Stomach smooth muscle (tissue), 2 donors: ENCODE data around the gene TAGLN3.

Source experiments
- H3K27ac ChIP-seq: one replicate; pipeline ENCODE4 v1.7.0; 2013; ENCODE audit warnings: mild to moderate bottlenecking, low read length, inconsistent platforms
- H3K27me3 ChIP-seq, 2 donors: one replicate each; pipeline ENCODE4 v1.7.0; 2013; ENCODE audit warnings: low read length in 2 of 2; ENCODE audit not compliant: insufficient read depth in 2 of 2, control insufficient read depth in 1 of 2
- H3K36me3 ChIP-seq, 2 donors: one replicate each; pipeline ENCODE4 v1.7.0; 2013; ENCODE audit warnings: low read length in 2 of 2; ENCODE audit not compliant: control insufficient read depth in 2 of 2, insufficient read depth in 2 of 2
- H3K4me1 ChIP-seq: one replicate; pipeline ENCODE4 v1.7.0; 2013; ENCODE audit warnings: low read length; ENCODE audit not compliant: control insufficient read depth, insufficient read depth
- H3K4me3 ChIP-seq, 2 donors: one replicate each; pipeline ENCODE4 v1.7.0; 2013; ENCODE audit warnings: low read length in 2 of 2
- H3K9ac ChIP-seq, 2 donors: one replicate each; pipeline ENCODE4 v1.7.0; 2013; ENCODE audit warnings: low read length in 2 of 2, mild to moderate bottlenecking in 1 of 2
- H3K9me3 ChIP-seq, 2 donors: one replicate each; pipeline ENCODE4 v1.7.0; 2013; ENCODE audit warnings: low read length in 2 of 2; ENCODE audit not compliant: control insufficient read depth in 2 of 2
- donor health status: healthy.
- donor health status: Pancreatic carcinoma.

TAGLN3 gene

GRCh38 chr3:112048911-112049310 is 50.2 kb downstream of the TAGLN3 start:
- no peaks in the 10 kb centered on the region for H3K36me3 ChIP-seq
- H3K9ac ChIP-seq, result no peak overlapping the region
- no peak overlapping the region for H3K4me3 ChIP-seq
- H3K27ac ChIP-seq, result no peak overlapping the region
- no peaks in the 10 kb centered on the region for H3K9me3 ChIP-seq
- H3K4me1 ChIP-seq, result no peaks in the 10 kb centered on the region
- H3K27me3 ChIP-seq, result peaks cover 0 to 2% of the 10 kb centered on the region in 2 donors

DNA sequence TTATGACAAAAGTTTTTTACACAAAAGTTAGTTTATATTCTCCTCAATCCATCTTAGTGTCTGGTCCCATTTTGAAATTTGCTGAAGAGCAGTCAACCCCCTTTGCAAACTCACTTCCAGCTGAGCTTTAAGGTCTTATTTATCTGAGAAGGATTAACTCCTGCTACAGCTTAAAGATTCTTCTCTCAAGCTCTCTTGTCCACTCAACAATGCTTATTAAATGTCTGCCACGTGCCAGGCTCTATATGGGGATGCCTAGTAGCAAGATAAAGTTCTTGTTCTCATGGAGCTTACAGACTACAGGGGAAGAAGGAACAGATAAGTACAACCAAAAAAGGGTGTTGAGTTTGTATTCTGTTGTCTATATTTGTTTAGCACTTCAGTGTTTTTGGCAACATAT is 54.5 kb downstream of the TAGLN3 start:
- Histone ChIP-seq H3K9ac (no peak overlapping the region), H3K27ac (no peak overlapping the region), H3K36me3 (no peaks in the 10 kb centered on the region), H3K9me3 (no peaks in the 10 kb centered on the region), H3K4me3 (no peak overlapping the region), H3K4me1 (no peaks in the 10 kb centered on the region), H3K27me3 (peaks cover 0 to 2% of the 10 kb centered on the region in 2 donors)

GRCh38 chr3:112056451-112056929 is 57.8 kb downstream of the TAGLN3 start:
- Histone ChIP-seq H3K9me3 (no peaks in the 10 kb centered on the region), H3K4me1 (no peaks in the 10 kb centered on the region), H3K27me3 (peaks cover 0 to 2% of the 10 kb centered on the region in 2 donors), H3K9ac (no peak overlapping the region), H3K27ac (no peak overlapping the region), H3K4me3 (no peak overlapping the region), H3K36me3 (no peaks in the 10 kb centered on the region)

GRCh38 chr3:112059497-112059896 is 60.8 kb downstream of the TAGLN3 start:
- H3K9me3 ChIP-seq, result no peaks in the 10 kb centered on the region
- no peaks in the 10 kb centered on the region for H3K4me1 ChIP-seq
- H3K36me3 ChIP-seq, result no peaks in the 10 kb centered on the region
- no peak overlapping the region for H3K4me3 ChIP-seq
- H3K9ac ChIP-seq, result no peak overlapping the region
- H3K27me3 ChIP-seq, result no peaks in the 10 kb centered on the region
- no peak overlapping the region for H3K27ac ChIP-seq

- no peak overlapping the region for H3K9ac ChIP-seq
- no peaks in the 10 kb centered on the region for H3K4me1 ChIP-seq
- no peaks in the 10 kb centered on the region for H3K36me3 ChIP-seq
- no peak overlapping the region for H3K27ac ChIP-seq
- no peak overlapping the region for H3K4me3 ChIP-seq
- no peaks in the 10 kb centered on the region for H3K9me3 ChIP-seq
- no peaks in the 10 kb centered on the region for H3K27me3 ChIP-seq
These were observed 62.4 kb downstream of the TAGLN3 start for GRCh38 chr3:112061152-112061551.
